Uterus (tissue), 2 donors: ENCODE results near the gene WDR33.

ENCODE experiments used
- POLR2A ChIP-seq, 2 donors: fragments of 450-650 bp; IDR thresholded peaks; one replicate each; pipeline ENCODE4 v1.6.1; 2016; ENCODE audit warnings: antibody characterized with exemption in 2 of 2, mild to moderate bottlenecking in 1 of 2, moderate library complexity in 1 of 2
- TF ChIP-seq, protein P1 (sequence below), 4 experiments: fragments of 200-600 bp in 2 of 4; fragments of 450-650 bp in 2 of 4; sonication (generic) in 2 of 4; IDR thresholded peaks; one replicate each; pipeline ENCODE4 v1.5.1; 2016 to 2019; ENCODE audit warnings: antibody characterized with exemption in 4 of 4, mild to moderate bottlenecking in 2 of 4, moderate library complexity in 1 of 4

DNA sequence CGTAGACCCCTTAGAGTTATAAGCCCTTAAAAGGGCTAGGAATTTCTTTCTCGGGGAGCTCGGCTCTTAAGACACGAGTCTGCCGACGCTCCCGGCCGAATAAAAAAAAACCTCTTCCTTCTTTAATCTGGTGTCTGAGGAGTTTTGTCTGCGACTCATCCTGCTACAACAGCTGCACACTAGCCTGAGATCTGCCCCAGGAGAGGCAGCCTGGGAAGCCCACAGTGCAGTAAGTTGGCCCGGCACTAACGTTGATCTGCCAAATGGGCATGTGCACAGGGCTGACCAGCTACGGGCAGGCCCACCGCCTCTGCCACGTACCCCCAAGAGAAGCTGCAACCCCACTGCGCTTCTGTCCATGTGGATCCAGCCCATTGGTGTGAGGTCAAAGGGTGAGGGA is 127.2 kb downstream of the WDR33 start:
- TF ChIP-seq, protein P1, sequence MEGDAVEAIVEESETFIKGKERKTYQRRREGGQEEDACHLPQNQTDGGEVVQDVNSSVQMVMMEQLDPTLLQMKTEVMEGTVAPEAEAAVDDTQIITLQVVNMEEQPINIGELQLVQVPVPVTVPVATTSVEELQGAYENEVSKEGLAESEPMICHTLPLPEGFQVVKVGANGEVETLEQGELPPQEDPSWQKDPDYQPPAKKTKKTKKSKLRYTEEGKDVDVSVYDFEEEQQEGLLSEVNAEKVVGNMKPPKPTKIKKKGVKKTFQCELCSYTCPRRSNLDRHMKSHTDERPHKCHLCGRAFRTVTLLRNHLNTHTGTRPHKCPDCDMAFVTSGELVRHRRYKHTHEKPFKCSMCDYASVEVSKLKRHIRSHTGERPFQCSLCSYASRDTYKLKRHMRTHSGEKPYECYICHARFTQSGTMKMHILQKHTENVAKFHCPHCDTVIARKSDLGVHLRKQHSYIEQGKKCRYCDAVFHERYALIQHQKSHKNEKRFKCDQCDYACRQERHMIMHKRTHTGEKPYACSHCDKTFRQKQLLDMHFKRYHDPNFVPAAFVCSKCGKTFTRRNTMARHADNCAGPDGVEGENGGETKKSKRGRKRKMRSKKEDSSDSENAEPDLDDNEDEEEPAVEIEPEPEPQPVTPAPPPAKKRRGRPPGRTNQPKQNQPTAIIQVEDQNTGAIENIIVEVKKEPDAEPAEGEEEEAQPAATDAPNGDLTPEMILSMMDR (IDR thresholded peaks at IDR 0.05) = no peak
- TF ChIP-seq POLR2A (IDR thresholded peaks at IDR 0.05) = no peak
